DLD1 (cell line): ENCODE measurements around the gene CHCHD5.

Experiments used
- in situ Hi-C: cut with HindIII; loops from 2 replicates; pipeline ENCODE4 v1.10.0; 2017; ENCODE audit warnings: low sequenced_read_pairs

CHCHD5 gene

DNA sequence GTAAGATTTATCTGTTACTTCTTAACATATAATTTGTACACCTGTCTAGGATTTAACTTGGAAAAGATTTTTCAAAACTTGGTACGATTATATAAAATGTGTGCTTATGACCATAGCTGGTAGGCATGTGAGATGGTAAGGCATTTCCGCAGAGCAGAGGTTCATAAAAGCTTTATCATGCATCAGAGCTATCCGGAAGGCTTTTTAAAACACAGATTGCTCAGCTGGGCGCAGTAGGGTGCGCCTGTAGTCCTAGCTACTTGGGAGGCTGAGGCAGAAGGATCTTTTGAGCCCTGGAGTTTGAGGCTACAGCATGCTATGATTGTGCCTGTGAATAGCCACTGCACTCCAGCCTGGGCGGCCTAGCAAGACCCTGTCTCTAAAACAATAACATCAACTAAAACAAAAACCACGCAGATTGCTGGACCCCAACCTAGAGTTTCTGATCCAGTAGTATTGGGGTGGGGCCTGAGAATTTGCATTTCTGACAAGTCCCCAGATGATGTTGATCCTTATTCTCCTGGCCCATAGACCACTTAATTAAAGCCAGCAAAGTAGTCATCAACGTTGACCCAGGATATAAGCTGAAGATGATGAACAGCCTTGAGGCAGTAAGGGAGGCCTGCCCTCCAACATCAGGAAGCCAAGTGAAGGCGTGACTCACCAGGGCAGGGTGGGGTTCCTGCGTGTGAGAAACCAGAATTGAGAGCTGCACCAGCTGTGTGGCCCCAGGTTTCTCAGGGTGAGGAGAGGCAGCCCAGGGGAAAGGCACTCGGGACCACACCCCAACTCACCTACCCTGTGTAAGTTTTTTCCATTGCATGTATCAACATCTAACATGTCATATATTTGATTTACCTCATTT lies 39.7 kb downstream of the CHCHD5 start:
- in situ Hi-C loops, result no loop called here

DNA sequence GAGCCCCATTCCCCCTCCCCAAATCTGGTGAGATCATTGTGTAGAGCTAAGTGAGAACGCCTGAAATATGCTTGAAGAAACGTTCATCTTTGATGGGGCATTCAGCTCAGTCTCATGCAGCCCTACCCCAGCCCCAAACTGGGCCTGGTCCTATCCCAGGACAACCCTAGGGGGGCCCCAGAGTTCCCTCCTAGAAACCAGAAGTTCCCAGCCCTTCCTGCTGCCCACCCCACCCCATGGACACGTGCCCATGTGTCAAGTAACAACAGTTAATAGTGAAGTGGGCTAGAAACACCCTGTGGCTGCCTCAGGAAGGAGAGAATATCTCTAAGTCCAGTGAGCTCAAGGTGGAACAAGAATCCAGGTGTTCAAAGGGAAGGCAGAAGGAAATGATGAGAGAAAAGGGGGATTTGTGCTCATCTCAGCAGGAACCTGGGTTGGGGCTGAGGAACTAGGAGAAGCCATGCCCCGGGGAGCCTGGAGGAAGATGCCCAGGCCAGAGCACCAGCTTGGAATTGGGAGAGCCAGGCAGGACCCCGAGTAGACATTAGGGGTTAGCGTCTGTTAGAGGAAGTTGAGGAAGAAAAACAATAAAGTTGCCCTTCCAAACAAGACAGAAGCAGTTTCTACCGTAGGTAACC lies 41.2 kb downstream of the CHCHD5 start:
- in situ Hi-C loops, result no loop called here

DNA sequence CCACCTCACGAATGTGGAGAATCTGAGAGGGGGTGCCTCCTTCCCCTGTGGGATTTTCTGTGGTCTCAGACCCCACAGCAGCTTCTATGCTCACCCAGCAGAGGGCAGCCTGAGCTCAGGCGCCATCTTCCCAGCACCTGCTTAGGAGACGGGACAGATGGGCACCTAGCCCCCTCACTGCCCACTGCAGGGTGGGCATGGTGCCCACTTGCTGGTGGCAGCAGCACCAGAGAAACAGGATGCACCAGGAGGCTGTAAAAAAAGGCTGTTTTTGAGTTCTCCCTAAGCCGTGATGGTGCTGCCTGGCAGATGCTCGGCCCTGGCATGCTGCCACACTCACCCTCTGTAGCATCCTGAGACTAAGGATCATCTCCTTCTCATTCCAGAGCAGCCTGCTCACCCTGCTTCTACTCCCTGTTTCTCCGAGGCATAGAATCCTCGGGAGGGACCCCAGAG lies 42.2 kb downstream of the CHCHD5 start:
- in situ Hi-C loops, result no loop called here

DNA sequence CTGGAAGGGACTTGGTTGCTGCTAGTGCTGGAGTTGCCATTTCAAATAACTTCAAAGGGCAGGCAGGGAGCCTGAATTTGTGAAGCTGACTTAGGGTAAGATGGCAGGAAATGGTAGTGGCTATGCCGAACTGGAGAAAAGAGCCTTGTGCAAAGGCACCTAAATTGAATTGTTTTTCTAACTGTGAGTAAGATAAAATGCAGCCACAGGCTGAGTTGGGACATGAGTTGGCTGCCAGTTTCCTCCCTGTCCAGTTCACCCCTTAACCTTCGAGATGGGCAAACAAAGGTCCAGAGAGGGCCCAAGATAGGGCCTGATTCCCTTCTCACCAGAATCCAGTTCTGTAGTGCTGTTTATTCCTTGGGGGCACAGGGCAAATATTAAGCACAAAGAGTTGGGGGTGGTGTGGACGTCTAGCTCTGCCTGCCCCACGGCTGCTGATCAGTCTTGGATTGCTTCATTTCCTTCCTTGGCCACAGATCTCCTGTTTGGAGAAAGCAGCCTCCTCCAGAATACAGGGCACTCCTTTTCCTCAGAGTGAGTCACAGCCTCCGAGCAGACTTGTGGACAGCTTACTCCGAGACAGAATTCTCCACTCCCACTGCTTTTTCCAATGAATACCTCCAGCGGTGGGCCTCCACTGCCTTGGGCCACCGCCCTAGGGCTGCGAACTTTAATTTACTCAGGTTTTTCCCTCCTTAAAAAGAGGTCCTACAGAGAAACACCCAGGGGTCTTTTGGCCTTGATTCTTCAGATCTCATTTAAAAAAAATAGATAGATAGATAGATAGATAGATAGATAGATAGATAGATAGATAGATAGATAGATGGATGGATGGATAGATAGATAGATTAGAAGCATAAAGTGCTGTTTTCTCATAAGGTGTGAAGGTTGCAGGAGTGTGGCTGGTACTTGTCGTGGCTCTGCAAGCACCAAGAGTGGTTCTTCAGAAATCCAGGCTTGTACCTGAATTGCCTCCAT lies 42.9 kb downstream of the CHCHD5 start:
- in situ Hi-C loops, result no loop called here

DNA sequence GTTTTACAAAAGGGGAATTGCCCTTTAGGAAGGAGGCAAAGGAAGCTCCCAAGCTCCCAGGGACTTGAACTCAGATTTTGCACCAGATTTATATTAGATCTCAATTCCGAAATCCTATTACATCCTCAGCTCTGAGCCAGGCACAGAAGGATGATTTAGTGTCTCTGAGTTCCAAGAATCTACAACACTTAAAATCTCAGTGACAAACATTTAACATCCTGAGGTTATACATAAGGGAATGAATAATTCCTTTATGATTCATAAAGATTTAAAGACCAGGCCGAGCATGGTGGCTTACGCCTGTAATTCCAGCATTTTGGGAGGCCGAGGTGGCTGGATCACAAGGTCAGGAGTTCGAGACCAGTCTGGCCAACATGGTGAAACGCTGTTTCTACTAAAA lies 44.8 kb downstream of the CHCHD5 start:
- in situ Hi-C loops, result no loop called here

DNA sequence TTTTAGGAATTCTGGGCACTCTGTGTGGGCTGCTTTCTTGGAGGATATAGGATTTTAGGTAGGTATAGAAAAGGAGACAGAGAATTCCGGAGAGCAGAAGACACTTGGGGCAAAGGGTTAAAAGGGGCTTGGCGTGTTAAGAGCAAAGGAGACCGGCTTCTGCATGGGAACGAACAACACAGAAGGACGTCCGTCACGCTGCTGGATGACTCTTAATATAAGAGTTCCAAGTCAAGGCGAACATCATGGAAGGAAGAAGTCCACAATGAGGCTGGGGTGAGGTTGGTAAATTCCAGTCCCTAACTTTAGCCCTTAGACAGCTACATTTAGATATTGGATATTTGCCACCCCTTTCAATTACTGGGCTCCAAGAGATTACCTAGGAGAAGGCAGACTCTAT lies 45.4 kb downstream of the CHCHD5 start:
- in situ Hi-C loops, result no loop called here

DNA sequence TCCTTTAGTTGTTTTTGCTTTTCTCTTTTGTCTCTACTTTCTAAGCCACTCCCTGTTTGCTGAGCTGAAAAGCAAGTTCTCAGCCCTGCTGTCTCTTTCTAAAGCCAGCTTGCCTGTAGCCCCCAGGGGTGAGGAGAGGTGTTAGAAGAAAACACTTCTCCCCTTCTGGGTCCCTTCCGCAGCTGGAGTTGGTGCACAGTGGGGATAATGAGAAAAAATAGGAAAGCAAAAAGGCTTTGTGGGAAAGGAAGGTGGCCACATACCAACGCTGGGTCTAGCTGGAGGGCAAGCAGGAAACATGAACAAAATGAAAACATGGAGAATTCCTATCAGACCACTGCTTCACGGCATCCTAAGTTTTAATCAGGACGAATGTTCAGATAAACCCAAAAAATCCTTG lies 45.9 kb downstream of the CHCHD5 start:
- in situ Hi-C loops, result no loop called here

DNA sequence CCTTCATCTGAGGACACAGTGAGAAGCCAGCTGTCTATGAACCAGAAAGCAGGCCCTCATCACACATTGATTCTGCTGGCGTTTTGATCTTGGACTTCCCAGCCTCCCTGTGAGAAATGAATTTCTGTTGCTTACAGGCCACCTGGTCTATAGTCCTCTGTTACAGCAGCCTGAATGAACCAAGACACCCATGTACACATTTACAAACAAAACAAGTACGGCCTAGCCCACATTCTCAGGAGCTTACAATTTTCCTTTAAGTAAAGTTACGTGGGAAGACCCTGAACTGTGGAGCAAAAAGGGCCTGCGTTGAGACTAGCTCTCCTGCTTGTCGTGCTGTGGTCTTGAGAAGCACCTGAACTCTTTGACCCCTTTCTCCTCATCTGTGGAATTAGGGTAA lies 49.3 kb downstream of the CHCHD5 start:
- in situ Hi-C loops, result no loop called here

DNA sequence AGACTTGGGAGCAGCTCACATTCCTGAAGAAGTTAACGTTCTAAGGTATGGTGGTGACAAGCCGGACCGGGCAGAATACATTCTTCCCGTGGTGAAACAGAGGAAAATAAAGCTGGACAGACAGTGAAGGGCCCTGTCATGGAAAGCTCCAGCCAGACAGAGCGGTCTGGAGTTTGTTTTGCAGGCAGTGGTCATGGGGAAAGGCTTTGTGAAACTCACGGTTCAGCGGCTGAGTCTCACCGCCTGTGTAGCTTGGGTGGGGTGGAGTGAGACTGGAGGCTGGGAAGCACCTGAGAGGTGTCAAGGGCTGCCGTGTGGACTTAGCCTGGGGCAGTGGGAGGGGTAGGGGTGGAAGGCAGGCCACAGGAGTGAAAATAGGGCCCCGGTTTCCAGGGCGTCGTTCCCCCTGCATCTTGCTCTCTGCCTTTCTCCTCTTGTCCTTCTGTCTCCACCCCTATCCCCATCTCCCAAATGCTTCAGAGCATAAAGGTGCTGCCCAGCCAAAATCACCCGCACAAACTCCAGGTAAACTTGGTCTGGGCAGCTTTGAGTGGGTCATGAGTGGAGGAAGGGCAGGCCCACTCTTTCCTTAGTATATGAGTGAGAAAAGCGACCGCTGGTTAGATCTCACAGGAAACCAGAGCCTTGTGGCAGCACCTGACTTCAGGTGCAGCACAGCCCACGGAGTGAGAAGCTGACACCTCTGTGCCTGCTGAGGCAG lies 49.9 kb downstream of the CHCHD5 start:
- in situ Hi-C loops, result no loop called here

DNA sequence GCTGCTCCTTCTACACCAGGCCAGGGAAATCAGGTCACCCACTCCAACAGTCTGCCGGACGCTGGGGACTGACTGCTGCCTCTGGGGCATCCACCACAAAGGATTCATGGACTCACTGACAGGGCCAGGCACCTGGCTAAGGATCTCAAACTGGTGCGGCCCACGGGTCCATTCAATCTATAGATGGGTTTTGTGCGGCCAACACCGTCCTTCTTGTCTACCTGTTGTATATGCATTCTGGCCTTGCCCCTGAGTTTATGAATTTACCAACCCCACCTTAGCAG lies 50.4 kb downstream of the CHCHD5 start:
- in situ Hi-C loops, result no loop called here

DNA sequence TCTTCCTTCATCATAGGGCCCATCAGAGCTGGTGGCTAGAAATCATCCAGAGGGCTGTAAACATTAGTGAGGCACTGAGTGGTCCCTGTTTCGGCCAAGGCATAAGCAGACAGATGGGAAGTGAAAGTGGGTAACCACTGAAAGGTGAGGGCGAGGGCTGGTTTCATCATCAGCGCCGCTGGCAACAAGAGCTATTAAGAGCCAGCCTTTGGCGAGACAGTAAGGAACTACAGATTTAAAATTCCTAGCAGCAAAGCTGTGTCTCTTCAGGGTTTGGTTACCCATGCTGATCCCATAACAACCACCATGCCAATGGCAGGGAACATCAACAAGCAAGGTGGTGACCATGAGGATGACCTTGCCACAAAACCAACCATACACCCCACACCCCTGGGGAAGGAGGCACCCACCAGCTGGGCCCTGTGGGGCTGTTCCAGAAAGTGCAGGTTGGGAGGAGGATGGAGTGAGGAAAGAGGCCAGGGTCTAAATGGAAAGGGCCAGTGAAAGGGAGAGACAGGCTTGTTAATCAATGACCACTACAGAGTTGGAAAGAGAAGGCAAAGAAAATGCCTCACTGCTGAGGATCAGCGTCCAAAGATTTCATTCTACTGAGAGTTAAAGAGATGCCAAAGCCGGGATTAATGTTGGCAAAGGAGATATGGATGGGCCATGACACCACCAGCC lies 52.3 kb downstream of the CHCHD5 start:
- in situ Hi-C loops, result no loop called here

DNA sequence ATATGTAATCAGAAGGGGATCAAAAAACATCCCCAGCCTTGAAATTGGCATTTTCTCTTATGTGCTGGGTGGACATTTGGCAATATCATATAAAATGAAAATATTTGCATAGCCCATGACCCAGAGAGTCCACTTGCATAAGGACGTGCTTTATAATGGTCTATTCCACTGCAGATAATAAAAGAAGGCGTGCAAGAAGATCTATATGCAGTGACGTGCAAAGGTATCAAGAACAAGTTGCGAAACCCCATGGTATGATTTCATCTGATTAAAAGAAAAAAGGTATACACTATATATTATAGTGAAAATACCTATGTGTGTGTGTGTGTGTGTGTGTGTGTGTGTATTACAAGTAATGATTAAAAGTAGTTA lies 52.9 kb downstream of the CHCHD5 start:
- in situ Hi-C loops, result no loop called here
